ENCODE data around the gene CARF. TPM values are rescaled to one million over a fixed set of nuclear protein-coding genes. Genes with fewer than 3 reads are reported as not detected.
"Not testable (repeated sequence)": the region's sequence is repeated elsewhere in the genome, so short reads cannot be mapped to it uniquely, and the experiment has no call there.

Gene CARF
- total RNA-seq, 4 donors from 2014 or later: 14.4 to 32.6 (median 19.7) TPM

DNA sequence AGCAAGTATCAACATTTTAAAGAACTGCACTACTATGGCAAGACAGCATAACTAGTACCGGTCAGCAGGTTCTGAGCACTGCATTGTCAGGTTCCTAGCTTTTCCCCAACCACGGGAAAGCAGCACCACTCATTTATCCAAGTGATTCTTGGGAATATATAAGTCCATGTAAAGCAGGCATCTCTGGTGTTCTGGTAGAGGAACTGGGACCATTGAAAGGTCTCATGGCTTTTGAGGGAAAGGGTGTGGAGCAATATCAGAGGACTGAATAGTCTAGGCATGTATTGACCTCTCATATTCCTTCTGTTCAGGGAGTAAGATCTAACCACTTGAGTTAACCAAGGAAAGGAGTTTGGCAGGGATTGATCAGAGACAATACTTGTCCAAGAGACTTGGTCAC lies 34.4 kb upstream of the CARF start:
- Histone ChIP-seq H3K9me3 (no peaks in the 10 kb centered on the region), H3K4me3 (no peak overlapping the region), H3K36me3 (peaks cover 0 to 43% (median 0%) of the 10 kb centered on the region in 3 donors), H3K4me1 (no peaks in the 10 kb centered on the region), H3K27ac (no peak overlapping the region), H3K27me3 (no peaks in the 10 kb centered on the region)
- no peak for DNase-seq (ENCODE audit: low spot score in 2 of 2)
- TF ChIP-seq POLR2A (IDR thresholded peaks at IDR 0.05): no peak
- TF ChIP-seq, protein P1, sequence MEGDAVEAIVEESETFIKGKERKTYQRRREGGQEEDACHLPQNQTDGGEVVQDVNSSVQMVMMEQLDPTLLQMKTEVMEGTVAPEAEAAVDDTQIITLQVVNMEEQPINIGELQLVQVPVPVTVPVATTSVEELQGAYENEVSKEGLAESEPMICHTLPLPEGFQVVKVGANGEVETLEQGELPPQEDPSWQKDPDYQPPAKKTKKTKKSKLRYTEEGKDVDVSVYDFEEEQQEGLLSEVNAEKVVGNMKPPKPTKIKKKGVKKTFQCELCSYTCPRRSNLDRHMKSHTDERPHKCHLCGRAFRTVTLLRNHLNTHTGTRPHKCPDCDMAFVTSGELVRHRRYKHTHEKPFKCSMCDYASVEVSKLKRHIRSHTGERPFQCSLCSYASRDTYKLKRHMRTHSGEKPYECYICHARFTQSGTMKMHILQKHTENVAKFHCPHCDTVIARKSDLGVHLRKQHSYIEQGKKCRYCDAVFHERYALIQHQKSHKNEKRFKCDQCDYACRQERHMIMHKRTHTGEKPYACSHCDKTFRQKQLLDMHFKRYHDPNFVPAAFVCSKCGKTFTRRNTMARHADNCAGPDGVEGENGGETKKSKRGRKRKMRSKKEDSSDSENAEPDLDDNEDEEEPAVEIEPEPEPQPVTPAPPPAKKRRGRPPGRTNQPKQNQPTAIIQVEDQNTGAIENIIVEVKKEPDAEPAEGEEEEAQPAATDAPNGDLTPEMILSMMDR (IDR thresholded peaks at IDR 0.05): no peak
- TF ChIP-seq EP300 (IDR thresholded peaks at IDR 0.05): no peak
- WGBS, 2 donors: 93 to 99% methylated on average over 2 of the region's 2 CpGs

DNA sequence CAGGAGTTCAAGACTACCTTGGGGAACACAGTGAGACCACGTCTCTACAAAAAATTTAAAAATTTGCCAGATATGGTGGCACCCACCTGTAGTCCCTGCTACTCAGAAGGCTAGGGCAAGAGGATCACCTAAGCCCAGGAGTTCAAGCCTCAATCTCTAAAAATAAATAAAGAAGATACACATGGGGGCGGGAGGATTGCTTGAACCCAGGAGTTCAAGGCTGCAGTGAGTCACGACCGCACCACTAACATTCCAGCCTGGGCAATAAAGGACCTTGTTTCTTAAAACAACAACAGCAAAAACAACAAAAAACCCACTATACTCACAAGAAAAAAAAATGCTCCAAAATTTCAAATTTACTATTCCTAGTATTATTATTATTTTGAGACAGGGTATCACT lies 30.5 kb upstream of the CARF start:
- 76 to 81% methylated on average over 4 of the region's 4 CpGs for WGBS, 2 donors
- Histone ChIP-seq H3K36me3 (peaks cover 0 to 70% (median 0%) of the 10 kb centered on the region in 3 donors), H3K27me3 (no peaks in the 10 kb centered on the region), H3K27ac (no peak overlapping the region), H3K4me3 (no peak overlapping the region), H3K4me1 (no peaks in the 10 kb centered on the region), H3K9me3 (no peaks in the 10 kb centered on the region)
- TF ChIP-seq EP300 (IDR thresholded peaks at IDR 0.05): no peak
- TF ChIP-seq, protein P1 (IDR thresholded peaks at IDR 0.05): no peak
- no peak for DNase-seq (ENCODE audit: low spot score in 2 of 2)

DNA sequence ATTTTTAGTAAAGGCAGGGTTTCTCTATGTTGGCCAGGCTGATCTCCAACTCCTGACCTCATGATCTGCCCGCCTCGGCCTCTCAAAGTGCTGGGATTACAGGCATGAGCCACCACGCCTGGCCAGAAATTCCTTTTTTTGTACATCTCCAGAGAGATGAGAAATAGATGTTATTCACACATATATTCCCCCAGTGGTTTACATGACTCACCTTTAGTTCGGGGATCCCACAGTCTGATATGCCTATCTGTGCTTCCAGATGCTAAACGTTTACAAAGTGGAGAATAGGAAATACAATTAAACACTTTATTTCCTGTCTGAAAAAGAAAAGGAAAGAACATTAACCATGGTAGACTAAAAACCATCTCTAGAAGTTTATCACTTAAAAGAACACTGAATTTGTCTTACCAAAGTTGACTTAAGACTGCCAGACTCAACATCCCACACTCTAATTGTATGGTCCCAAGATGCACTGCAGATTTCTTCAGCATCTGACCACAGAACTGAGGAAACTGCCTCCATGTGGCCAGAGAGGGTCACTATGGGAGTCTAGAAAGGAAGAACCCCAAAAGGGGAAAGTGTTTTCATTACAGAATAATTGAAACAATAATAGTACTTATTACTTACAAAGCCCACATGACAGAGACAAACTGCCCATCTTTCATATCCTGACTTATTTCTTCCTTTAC lies 27.9 kb upstream of the CARF start:
- no peak for TF ChIP-seq EP300 (IDR thresholded peaks at IDR 0.05)
- no peaks in the 10 kb centered on the region for H3K4me1 ChIP-seq
- no peaks in the 10 kb centered on the region for H3K27me3 ChIP-seq
- H3K4me3 ChIP-seq: no peak overlapping the region
- peaks cover 0 to 84% (median 0%) of the 10 kb centered on the region in 3 donors for H3K36me3 ChIP-seq
- no peak for DNase-seq (ENCODE audit: low spot score in 2 of 2)
- 82 to 87% methylated on average over 5 of the region's 5 CpGs for WGBS, 2 donors
- no peaks in the 10 kb centered on the region for H3K9me3 ChIP-seq
- H3K27ac ChIP-seq: no peak overlapping the region

DNA sequence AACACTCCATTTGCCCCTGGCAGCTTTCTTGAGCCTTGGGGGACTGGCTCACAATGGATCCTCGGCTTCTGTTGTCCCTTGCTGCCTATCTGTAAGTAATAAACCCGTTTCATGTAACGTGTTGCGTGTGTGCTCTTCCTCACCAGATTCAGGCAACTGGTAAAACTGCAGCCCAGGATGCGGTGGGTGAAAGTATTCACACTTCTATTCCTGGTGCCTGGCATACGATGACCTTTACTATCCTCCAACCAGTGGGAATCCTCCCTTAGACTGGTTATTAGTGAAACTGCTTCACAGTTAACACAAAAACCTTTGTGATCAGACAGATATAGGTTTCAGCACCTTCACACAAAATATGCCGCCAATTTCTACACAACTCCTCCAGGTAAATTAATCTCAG lies 26.9 kb upstream of the CARF start:
- TF ChIP-seq EP300 (IDR thresholded peaks at IDR 0.05) (no peak), POLR2A (IDR thresholded peaks at IDR 0.05) (no peak)
- TF ChIP-seq, protein P1 (IDR thresholded peaks at IDR 0.05): no peak
- peaks cover 0 to 83% (median 5%) of the 10 kb centered on the region in 3 donors for H3K36me3 ChIP-seq
- no peaks in the 10 kb centered on the region for H3K4me1 ChIP-seq
- DNase-seq (ENCODE audit: low spot score in 2 of 2): no peak
- no peaks in the 10 kb centered on the region for H3K27me3 ChIP-seq
- WGBS, 2 donors: 93% methylated on average over 7 of the region's 7 CpGs
- no peak overlapping the region for H3K27ac ChIP-seq
- no peaks in the 10 kb centered on the region for H3K9me3 ChIP-seq
- no peak overlapping the region for H3K4me3 ChIP-seq

DNA sequence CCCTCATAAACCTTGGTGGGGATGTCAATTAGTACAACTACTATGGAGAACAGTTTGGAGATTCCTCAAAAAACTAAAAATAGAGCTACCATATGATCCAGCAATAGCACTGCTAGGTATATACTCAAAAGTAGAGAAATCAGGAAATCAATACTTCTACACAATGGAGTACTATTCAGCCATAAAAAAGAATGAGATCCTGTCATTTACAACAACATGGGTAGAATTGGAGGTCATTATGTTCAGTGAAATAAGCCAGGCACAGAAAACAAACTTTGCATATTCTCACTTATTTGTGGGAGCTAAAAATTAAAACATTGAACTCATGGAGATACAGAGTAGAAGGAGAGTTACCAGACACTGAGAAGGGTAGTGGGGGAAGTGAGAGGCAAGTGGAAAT lies 6.6 kb upstream of the CARF start:
- not testable (repeated sequence) for H3K27me3 ChIP-seq; H3K4me3 ChIP-seq; H3K27ac ChIP-seq; H3K9me3 ChIP-seq; DNase-seq (ENCODE audit: low spot score in 2 of 2)
- H3K36me3 ChIP-seq: peaks cover 0 to 17% (median 0%) of the 10 kb centered on the region in 3 donors
- H3K4me1 ChIP-seq: peaks cover 0 to 14% (median 5%) of the 10 kb centered on the region in 4 donors

DNA sequence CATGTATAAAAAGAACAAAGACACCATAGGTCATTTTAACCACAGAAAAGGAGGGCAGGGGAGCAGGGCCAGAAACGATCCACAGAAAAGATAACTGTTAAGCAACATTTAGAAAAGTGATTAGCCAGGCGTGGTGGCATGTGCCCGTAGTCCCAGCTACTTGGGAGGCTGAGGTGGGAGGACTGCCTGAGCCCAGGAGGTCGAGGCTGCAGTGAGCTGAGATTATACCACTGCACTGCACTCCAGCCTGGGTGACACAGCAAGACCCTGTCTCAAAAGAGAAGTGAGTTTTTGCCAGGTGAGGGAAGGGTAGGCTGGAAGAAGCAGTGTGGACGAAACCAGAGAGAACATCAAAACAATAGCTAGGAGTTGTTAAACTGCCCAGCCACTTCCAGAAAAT lies 3.9 kb upstream of the CARF start:
- Histone ChIP-seq H3K36me3 (peaks cover 0 to 17% (median 0%) of the 10 kb centered on the region in 3 donors), H3K27me3 (no peaks in the 10 kb centered on the region), H3K27ac (no peak overlapping the region), H3K4me3 (no peak overlapping the region), H3K9me3 (peaks cover 0 to 4% (median 1%) of the 10 kb centered on the region in 4 donors), H3K4me1 (peaks cover 0 to 24% (median 9%) of the 10 kb centered on the region in 4 donors)
- TF ChIP-seq POLR2A (IDR thresholded peaks at IDR 0.05) (no peak), EP300 (IDR thresholded peaks at IDR 0.05) (no peak)
- TF ChIP-seq, protein P1 (IDR thresholded peaks at IDR 0.05): no peak
- no peak for DNase-seq (ENCODE audit: low spot score in 2 of 2)
- WGBS, 2 donors: 79 to 85% methylated on average over 5 of the region's 5 CpGs
